HepG2 (cell line): ENCODE data around the gene ANKRD37. TPM values are rescaled to one million over a fixed set of nuclear protein-coding genes. Genes with fewer than 3 reads are reported as not detected.

ENCODE experiments used
- CREB1 ChIP-seq, 2 experiments: fragments of 450-650 bp in 1 of 2; IDR thresholded peaks; 2 replicates each; pipeline ENCODE4 v1.6.1; 2016 to 2017; ENCODE audit warnings: control low read depth in 1 of 2, mild to moderate bottlenecking in 1 of 2, missing compliant biosample characterization in 1 of 2, missing genetic modification characterization in 1 of 2
- EEA1 ChIP-seq: sonication (generic); formaldehyde crosslinking; IDR thresholded peaks from 2 replicates; pipeline ENCODE4 v1.5.1; 2020; ENCODE audit warnings: mild to moderate bottlenecking, missing genetic modification reagents, borderline replicate concordance
- HOMEZ ChIP-seq: IDR thresholded peaks from 2 replicates; pipeline ENCODE4 v1.6.1; 2016; ENCODE audit warnings: low read depth
- MTF1 ChIP-seq: sonication (generic); formaldehyde crosslinking; IDR thresholded peaks from 2 replicates; pipeline ENCODE4 v1.5.0; 2020; ENCODE audit warnings: missing genetic modification reagents
- NR1H2 ChIP-seq: sonication (generic); formaldehyde crosslinking; IDR thresholded peaks from 2 replicates; pipeline ENCODE4 v1.8.1; 2022; ENCODE audit warnings: low read depth, missing genetic modification reagents, borderline replicate concordance
- PAX8 ChIP-seq: sonication (generic); formaldehyde crosslinking; IDR thresholded peaks from 2 replicates; pipeline ENCODE4 v1.8.0; 2022; ENCODE audit warnings: mild to moderate bottlenecking, missing genetic modification reagents, borderline replicate concordance
- PPARG ChIP-seq: conservative IDR thresholded peaks from 2 replicates; pipeline ENCODE4 v1.6.1; 2016; ENCODE audit warnings: missing biosample characterization, missing genetic modification reagents
- SETDB1 ChIP-seq: sonication (generic); formaldehyde crosslinking; IDR thresholded peaks from 2 replicates; pipeline ENCODE4 v1.5.1; 2020; ENCODE audit warnings: missing genetic modification reagents, mild to moderate bottlenecking, borderline replicate concordance
- THAP8 ChIP-seq: sonication (generic); formaldehyde crosslinking; IDR thresholded peaks from 2 replicates; pipeline ENCODE4 v1.5.1; 2020; ENCODE audit warnings: missing genetic modification reagents, mild to moderate bottlenecking, borderline replicate concordance
- ZBTB21 ChIP-seq: sonication (generic); formaldehyde crosslinking; IDR thresholded peaks from 2 replicates; pipeline ENCODE4 v1.4.0; 2020; ENCODE audit warnings: missing genetic modification reagents
- ZBTB4 ChIP-seq: sonication (generic); formaldehyde crosslinking; IDR thresholded peaks from 2 replicates; pipeline ENCODE4 v1.4.0; 2020; ENCODE audit warnings: missing genetic modification reagents, mild to moderate bottlenecking, borderline replicate concordance
- ZNF10 ChIP-seq: sonication (generic); formaldehyde crosslinking; IDR thresholded peaks from 2 replicates; pipeline ENCODE4 v1.4.0; 2020; ENCODE audit warnings: mild to moderate bottlenecking, low read depth, missing genetic modification reagents, borderline replicate concordance
- ZNF12 ChIP-seq: sonication (generic); formaldehyde crosslinking; IDR thresholded peaks from 2 replicates; pipeline ENCODE4 v1.5.0; 2020; ENCODE audit warnings: missing genetic modification reagents
- ZNF44 ChIP-seq: sonication (generic); formaldehyde crosslinking; IDR thresholded peaks from 2 replicates; pipeline ENCODE4 v1.5.1; 2020; ENCODE audit warnings: mild to moderate bottlenecking, missing genetic modification reagents
- ZNF451 ChIP-seq: sonication (generic); formaldehyde crosslinking; IDR thresholded peaks from 2 replicates; pipeline ENCODE4 v1.5.0; 2020; ENCODE audit warnings: mild to moderate bottlenecking, missing genetic modification reagents
- ZNF530 ChIP-seq: sonication (generic); formaldehyde crosslinking; IDR thresholded peaks from 2 replicates; pipeline ENCODE4 v1.5.0; 2020; ENCODE audit warnings: low read depth, mild to moderate bottlenecking, missing genetic modification reagents
- ZNF576 ChIP-seq: sonication (generic); formaldehyde crosslinking; IDR thresholded peaks from 2 replicates; pipeline ENCODE4 v1.4.0; 2020; ENCODE audit warnings: mild to moderate bottlenecking, missing genetic modification reagents
- ZNF713 ChIP-seq: sonication (generic); formaldehyde crosslinking; IDR thresholded peaks from 2 replicates; pipeline ENCODE4 v1.4.0; 2020; ENCODE audit warnings: mild to moderate bottlenecking, missing genetic modification reagents
- ZNF749 ChIP-seq: sonication (generic); formaldehyde crosslinking; IDR thresholded peaks from 2 replicates; pipeline ENCODE4 v1.8.0; 2022; ENCODE audit warnings: mild to moderate bottlenecking, missing genetic modification reagents, moderate library complexity, borderline replicate concordance
- ZNF790 ChIP-seq: sonication (generic); formaldehyde crosslinking; IDR thresholded peaks from 2 replicates; pipeline ENCODE4 v1.8.0; 2022; ENCODE audit warnings: missing genetic modification reagents, mild to moderate bottlenecking, borderline replicate concordance
- polyA plus RNA-seq, 8 experiments: library from polyadenylated mRNA; depleted of rRNA in 3 of 8; stranded (reverse) in 7 of 8; unstranded in 1 of 8; fragments of >200 nt; fragmentation: Illumina TruSeq in 4 of 8; extraction: Trizol in 4 of 8; gene quantifications; 2 replicates each; pipeline versions ENCODE4 v1.2.1 to v1.2.3, GENCODE V29; 2011 to 2016; ENCODE audit warnings: low read depth in 4 of 8, missing spikeins in 1 of 8, mixed read lengths in 1 of 8; ENCODE audit not compliant: insufficient read depth in 1 of 8
- total RNA-seq, 5 experiments: library from RNA; depleted of rRNA; stranded (reverse); fragments of >200 nt; fragmentation: Illumina TruSeq; extraction: Trizol; gene quantifications; 2 replicates each; pipeline ENCODE4 v1.2.3, GENCODE V29; 2016; ENCODE audit warnings: low read depth in 1 of 5

ANKRD37 gene
- total and polyA plus RNA-seq, 2 of the 13 experiments (the other 11 are each of a cell fraction or from before 2014, with no cell fraction given): 2.2 to 51.4 TPM

- peak; percentile 85 for TF ChIP-seq ZNF576 (CRISPR knock-in tag)
- TF ChIP-seq ZNF530 (CRISPR knock-in tag): peak; percentile 93; the same call in 1 of the 2 replicates
- TF ChIP-seq ZNF451 (CRISPR knock-in tag): peak; percentile 93; the same call in 1 of the 2 replicates
- peak; percentile 89 for TF ChIP-seq ZNF790 (CRISPR knock-in tag)
- TF ChIP-seq ZNF10: no peak
- TF ChIP-seq ZBTB4: peak; percentile 78
- TF ChIP-seq PAX8 (CRISPR knock-in tag): no peak
- no peak for TF ChIP-seq ZNF12 (CRISPR knock-in tag)
- TF ChIP-seq THAP8 (CRISPR knock-in tag): peak; percentile 52
- peak; percentile 65; the same call in 1 of the 2 replicates for TF ChIP-seq EEA1 (CRISPR knock-in tag)
- TF ChIP-seq ZNF713: peak; percentile 96
- TF ChIP-seq ZBTB21 (CRISPR knock-in tag): peak; percentile 97
- peak; percentile 100 for TF ChIP-seq ZNF749 (CRISPR knock-in tag)
- peak; percentile 58; the same call in 1 of the 2 replicates for TF ChIP-seq MTF1
- TF ChIP-seq CREB1 (IDR thresholded peaks at IDR 0.05): no peak
- no peak; the same call in 1 of the 2 replicates for TF ChIP-seq CREB1 (CRISPR knock-in tag; IDR thresholded peaks at IDR 0.05)
- TF ChIP-seq PPARG (CRISPR knock-in tag): peak; percentile 56
- no peak for TF ChIP-seq ZNF44 (CRISPR knock-in tag)
- no peak for TF ChIP-seq HOMEZ
- no peak for TF ChIP-seq NR1H2 (CRISPR knock-in tag)
- no peak; the same call in 1 of the 2 replicates for TF ChIP-seq SETDB1
Observed at GRCh38 chr4:185395956-185396723, 501 bp upstream of the ANKRD37 start (continued).
